OCI-LY3 (cell line): Measurements from ENCODE around the gene SPAG4.

ENCODE experiments used
- CTCF ChIP-seq: fragments of 200-600, 300-600 bp; sonication (generic); IDR thresholded peaks from 2 replicates; pipeline ENCODE4 v1.5.1; 2014; ENCODE audit warnings: antibody characterized with exemption, low read length, low read depth
- EZH2phosphoT487 ChIP-seq: fragments of 200-600 bp; shearing (Covaris generic); IDR thresholded peaks from 2 replicates; pipeline ENCODE4 v1.6.1; 2018; ENCODE audit warnings: antibody characterized with exemption, mixed run types, low read depth

GRCh38 chr20:35638751-35639150, 23.1 kb downstream of the SPAG4 start:
- TF ChIP-seq CTCF = no peak
- no peak for TF ChIP-seq EZH2phosphoT487
